Activated T-helper 1 cell treated with Interleukin-2 at 50 U/mL for 16 hours (primary cell): ENCODE data around the gene ACTN2.

ENCODE experiments used
- DNase-seq: peaks from one replicate; pipeline ENCODE4 v3.0.0-alpha.2; 2020; ENCODE audit warnings: low read depth

ACTN2 gene

DNA sequence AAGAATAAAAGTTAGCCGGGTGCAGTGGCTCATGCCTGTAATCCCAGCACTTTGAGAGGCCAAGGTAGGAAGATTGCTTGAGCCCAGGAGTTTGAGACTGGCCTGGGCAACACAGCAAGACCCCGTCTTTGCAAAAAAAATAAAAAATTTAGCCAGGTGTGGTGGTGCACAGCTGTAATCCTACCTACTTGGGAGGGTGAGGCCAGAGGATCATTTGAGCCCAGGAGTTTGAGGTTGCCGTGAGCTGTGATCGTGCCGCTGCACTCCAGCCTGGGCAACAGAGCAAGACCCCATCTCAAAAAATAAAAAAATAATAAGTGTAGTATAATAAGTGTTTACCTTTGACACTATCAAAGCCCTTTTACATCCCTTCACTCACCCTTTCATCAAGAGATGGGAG lies 5.0 kb downstream of the ACTN2 start:
- no peak for DNase-seq

DNA sequence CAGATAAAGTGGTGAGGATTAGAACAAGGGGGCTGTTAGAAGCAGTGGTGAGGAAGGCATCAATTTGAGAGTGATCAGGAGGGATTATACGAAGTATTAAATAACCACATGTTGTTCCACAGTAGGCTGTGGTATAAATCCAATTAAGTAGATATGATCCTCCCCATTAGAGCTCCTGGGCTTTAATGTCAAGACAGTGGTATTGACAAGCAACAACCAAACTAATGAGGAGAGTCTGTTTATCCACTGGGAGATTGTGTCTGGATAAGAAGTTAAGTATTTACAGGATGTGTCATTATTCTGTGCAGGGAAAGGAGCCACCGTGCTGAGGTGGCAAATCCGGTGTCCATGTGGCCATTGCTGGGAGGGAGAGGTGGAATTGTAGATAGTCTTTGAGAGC lies 5.8 kb downstream of the ACTN2 start:
- no peak for DNase-seq

DNA sequence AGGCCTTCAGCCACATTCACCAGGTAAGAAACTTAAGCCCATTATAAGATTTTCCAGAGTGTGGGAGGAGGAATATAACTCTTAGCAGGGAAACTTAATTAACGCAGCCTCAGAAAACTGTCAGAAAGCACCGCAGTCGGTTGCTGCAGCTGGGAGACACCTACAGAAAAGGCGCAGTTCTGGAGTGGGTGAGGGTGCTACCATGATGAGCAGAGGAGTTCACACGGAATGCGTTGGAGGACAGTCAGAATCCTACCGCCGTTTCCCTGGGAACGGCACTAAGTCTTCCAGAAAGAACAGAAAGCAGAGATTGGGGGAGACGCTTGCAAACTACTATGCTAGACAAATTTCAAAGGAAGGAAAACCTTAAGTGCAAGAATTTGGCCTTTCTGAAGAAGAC lies 6.4 kb downstream of the ACTN2 start:
- DNase-seq = no peak

DNA sequence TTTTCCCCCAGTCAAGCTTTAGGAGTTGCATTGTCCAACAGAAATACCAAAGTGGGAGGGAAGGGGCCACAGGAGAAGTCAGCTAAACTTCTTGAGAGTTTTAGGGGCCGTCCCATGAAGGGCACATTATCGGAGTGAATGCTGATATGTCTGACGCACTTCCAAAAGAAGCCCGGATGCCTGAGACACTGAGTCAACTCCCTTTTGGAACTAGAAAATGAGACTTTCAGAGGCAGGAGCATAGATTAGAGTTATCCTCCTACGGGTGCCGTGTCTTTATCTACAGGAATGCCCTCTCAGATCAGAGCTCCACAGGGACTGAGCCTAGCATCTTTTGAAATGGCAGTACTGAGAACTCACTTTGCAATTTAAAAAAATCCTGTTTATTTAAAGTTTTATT lies 13.1 kb downstream of the ACTN2 start:
- DNase-seq = no peak

DNA sequence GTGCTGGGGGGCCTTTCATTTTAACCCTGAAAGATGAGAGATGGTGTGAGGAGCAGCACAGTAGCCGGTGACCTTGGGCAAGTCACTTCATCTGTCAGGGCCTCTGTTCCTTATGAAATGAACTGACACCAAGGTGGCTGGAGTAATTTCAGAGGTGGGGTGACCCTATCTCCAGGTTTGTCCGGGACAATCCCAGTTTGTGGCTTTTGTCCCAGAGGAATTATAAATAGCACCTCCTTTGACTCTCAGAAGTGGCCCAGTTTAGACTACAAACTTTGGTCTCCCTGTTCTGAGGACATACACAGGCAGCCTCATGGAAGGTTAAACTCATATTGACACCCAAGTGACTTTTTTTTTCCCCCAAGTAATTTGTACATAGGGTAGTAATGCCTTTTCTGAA lies 14.6 kb downstream of the ACTN2 start:
- DNase-seq = no peak

DNA sequence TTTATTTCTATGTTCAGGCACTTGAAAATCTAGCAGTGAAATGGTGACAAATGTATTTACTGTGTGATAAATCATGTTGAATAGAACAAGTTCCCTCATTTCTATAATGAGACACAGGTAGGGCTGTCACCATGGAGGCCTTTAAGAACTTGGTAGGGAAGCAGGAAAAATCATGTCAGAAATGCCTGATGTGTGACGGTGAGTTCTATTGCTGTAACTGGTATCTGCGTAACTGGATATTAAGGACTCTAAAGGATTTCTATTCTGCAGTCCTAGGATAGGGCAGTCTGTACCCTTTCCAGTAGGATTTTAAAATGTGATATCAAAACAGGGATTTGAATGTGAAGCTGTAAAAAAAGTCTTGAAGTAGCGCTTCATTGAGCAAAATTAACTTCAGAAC lies 15.5 kb downstream of the ACTN2 start:
- no peak for DNase-seq

DNA sequence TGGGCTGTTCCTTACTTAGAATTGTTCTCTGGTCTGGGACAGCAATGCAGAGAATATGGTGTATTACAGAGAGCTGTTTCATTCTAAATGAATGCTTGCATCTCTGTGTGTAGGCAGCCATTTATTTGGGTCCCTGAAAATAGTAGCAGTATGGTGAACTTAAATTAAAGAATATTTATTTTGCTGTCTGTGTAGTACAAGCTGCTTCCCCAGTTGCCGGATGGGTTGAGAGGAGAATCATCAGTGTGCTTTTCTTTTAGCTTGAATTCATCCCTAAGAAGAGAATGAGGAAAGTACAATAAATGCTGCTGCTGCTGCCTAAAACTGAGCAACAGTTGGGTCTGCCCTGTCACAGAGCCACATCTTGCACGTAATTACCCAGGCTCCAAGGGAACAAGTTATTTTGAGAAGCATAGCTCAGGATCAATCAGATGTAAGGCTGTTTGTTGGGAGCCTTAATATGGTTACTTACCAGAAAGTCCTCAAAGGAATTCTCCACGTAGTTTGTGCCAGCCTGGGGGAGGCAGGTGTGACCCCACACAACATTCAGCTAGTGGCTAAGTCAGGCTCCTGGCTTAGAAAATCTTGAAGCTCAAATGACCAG lies 16.6 kb downstream of the ACTN2 start:
- no peak for DNase-seq

DNA sequence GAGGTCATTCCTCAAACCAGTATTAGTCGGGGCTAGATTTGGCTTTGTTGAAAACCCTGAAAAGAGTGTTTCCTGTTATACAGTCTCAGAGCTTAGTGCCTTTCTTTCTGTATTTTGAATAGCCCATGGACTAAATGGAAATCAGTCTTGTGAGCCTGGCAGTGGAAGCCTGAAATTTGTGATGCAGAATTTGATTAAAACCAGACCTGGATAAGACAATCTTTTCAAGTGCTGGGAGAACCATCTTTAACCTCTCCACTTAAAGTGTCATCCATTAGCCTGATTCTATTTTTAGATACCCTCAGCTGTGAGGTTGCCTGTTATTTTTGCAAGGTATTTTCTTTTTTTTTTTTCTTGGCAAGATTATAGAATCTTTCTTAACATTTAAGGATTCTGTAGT lies 19.5 kb downstream of the ACTN2 start:
- no peak for DNase-seq

DNA sequence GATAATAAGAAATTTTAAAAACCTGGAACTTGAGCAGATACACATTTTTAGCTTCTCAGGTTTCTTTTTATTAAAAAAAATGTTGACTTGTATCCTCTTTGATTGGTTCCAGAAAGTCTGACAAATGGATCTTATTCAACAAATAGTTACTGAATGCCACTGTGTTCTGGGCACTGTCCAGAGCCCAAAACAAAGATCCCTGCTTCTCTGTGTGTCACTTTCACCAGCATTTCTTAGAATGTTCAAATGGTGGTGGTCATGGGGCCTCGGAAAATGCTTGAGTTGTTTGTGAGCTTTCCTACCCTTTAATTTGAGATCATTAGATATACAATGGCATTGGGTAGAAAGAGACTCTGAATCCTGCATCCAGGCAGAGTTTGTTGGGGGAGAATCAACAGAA lies 19.9 kb downstream of the ACTN2 start:
- no peak for DNase-seq

DNA sequence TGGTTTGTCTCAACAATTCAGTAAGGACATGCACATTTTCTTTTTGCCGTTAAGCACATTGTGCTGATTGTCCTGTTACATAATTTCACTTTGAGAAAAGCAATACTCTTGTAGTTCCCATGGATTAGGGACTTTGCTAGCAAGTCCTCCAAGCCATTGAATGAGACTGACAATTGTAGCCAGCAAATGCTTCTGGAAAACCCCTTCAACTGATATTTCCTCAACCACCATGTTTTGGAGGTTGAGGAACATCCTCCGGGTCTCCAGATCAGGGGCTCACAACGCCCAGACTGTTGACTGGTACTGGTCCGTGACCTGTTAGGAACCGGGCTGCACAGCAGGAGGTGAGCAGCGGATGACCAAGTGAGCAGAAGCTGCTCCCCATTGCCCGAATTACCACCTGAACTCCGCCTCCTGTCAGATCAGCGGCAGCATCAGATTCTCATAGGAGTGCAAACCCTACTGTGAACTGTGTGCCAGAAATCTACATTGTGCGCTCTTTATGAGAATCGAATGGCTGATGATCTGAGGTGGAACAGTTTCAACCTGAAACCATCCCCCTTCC lies 24.1 kb downstream of the ACTN2 start:
- DNase-seq = no peak

DNA sequence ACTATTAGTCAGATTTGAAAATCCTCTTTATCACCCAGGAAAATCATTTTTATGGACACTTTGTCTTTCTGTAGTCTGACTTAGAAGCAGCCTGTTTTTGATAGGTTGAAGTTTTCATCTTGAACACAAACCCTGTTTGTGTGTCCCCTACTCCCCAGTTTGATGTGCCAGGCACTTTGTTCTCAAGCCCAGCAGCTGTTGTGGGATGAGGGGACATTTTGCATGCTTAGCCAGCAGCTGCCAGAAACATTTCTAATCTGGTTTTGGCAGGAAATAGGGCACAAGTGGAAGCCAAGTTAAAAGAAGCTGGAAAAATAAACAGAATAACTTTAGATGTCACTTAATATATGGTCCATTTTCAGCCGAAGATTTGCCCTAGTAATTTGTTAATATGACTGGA lies 29.9 kb downstream of the ACTN2 start:
- no peak for DNase-seq

DNA sequence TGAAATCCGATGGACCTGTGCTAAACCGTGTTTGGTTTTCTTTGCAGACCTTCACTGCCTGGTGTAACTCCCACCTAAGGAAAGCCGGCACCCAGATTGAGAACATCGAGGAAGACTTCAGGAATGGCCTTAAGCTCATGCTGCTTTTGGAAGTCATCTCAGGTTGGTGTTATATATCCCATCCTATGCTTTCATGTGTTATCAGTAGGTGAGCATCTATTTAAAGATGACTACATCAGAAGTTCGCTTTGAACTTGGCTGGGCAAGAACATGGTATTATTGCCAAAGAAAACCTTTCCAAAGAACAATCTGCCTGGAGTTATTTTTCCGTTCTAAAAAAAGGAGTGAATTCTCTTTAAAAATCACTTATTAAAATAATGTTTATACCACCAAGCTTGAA lies 31.5 kb downstream of the ACTN2 start:
- DNase-seq = no peak

DNA sequence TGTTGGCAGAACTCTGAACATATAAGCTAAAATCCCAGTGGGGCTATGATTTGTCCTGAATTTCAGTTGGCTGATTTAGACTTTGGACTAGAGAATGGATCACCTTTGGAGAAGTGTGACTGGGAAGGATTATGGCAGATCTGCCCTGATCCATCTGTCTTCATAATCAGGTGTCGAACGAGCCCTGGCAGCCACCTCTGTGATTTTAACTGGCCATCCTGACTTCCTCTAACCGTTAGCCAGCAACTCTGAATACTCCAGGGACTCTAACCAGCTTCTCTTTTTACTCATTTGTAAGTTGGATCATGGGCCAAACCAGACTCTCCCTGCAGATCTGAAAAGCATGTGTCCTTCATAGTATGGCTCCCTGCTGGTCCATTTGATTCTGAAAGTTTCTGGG lies 32.0 kb downstream of the ACTN2 start:
- no peak for DNase-seq

DNA sequence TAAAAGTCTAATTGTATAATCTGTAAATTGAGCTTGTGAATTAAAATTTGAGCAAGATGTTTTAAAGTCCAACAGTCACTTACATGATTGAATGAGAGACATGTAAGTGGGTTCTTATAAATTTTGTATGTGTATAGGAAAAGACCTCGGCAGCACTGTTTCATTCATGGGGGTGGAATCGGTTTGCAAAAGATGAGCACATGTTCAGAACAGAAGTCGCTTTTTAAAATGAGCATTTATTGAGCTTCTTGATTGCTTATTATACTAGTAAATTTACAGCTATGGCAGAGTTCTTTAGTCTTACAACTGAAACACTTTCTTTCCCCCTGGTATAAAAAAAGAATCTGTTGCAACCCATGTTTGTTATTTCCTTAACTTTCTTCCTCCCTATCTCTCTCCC lies 33.9 kb downstream of the ACTN2 start:
- DNase-seq = no peak

DNA sequence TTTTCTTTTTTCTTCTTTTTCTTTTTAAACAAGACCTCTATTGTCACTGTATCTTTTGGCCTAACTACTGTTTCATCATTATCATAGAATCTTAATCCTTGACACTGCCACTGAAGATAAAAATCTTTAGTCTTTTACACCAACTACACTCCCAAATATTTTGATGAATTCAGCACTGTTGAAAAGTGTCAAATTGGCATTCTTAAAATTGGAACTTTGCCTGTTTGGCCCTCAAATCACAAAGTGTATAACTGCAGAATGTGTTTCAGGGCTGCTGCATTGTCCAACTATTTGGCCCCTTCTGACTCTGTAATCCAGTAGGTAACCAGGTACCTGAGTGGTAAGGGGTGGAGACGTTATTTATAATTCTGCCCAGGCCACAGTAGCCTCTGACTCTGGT lies 34.3 kb downstream of the ACTN2 start:
- no peak for DNase-seq

DNA sequence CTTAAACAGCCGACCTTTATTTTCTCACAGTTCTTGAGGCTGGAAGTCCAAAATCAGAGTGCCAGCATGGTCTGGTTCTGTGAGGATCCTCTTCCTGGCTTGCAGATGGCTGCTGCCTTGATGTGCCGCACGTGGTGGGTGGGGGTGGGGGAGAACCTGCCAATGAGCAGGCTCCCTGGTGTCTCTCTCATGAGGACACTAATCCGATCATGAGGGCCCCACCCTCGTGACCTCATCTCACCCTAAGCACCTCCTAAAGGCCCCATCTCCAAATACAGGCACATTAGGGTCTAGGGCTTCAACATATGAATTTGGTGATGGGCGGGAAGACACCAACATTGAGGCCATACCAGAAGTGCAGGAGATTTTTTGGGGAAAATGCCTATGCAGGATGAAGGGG lies 37.8 kb downstream of the ACTN2 start:
- no peak for DNase-seq

DNA sequence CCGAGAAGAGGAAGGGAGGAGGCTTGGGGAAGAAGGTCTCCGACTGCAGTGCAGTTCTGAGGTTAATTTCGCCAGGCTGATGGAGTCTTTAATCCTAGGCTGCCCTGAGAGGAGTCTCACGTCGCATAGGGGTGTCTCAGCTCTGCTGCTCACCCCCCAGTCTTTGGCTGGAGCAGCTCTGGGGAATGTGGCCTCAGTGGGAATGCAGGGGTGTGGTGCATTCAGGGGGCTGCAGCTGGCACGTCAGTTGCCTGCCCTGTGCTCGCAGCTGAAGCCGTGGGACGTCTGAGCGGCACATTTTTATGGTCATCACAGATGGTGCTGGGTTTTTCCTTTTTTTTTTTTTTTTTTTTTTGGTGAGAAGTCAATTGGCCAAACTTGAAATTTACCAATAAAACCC lies 38.2 kb downstream of the ACTN2 start:
- DNase-seq = no peak

DNA sequence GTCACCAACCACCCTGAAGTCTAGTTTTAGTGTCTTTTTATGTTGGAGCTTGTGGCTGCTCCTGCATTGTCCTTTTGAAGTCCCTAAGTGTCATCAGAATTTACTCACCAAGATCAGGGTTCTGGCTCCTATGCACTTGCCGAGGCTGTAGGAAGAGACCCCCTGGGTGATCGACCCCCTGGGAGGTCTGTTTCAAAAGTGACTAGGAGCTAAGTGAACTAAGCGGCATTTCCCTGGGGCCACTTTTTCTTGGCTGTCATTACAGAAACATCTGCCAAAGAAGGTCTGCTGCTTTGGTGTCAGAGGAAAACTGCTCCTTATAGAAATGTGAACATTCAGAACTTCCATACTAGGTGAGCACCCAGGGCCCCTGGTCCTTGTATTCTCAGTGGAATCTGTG lies 39.4 kb downstream of the ACTN2 start:
- DNase-seq = no peak

DNA sequence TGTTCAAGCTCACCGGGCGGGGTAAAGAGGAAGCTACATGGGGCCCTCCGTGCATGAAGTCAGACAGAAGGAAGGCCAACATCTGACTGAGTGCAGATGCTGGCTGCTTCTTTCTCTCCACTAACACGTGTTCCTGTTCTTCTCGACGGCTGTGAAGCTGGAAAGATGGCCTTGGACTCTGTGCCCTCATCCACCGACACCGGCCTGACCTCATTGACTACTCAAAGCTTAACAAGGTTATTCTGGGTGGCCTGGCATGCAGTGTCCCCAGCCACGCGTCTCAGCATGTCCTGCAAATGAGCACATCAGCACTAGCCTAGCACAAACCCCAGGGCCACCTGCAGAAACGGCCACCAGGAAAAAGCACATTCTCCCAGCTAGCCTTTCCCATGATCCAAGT lies 41.2 kb downstream of the ACTN2 start:
- DNase-seq = no peak

DNA sequence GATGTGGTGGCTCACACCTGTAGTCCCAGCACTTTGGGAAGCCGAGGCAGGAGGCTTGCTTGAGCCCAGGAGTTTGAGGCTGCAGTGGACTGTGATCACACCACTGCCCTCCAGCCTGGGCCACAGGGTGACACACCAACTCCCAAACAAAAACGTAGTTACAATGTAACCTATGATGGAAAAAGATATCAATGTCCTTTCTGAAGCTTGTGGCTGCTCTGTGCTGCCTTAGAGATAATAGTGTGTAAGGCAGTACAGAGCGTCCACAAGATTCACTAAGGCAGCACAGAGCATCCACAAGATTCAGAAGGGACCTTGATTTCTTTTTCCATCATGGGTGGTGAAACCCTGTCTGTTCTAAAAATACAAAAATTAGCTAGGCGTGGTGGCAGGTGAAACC lies 42.5 kb downstream of the ACTN2 start:
- DNase-seq = no peak

DNA sequence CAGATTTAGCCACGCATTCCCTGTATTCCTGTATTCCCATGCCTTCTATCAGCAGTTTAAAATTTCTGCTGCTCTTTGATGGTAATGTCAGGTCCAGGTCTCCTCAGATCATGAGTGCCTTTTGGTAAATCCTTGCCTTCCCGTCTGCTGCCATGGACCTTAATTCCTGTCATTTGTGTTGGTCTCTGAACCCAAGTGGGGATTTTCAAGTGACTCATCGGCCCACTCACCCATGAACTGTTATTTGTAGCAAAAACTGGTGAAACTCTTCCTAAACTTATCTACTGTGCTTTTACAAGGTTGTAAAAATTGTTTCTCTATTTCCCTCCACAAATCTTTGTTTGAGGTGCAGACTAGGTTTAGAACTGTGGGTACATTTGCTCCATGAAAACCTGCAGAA lies 47.4 kb downstream of the ACTN2 start:
- DNase-seq = no peak

DNA sequence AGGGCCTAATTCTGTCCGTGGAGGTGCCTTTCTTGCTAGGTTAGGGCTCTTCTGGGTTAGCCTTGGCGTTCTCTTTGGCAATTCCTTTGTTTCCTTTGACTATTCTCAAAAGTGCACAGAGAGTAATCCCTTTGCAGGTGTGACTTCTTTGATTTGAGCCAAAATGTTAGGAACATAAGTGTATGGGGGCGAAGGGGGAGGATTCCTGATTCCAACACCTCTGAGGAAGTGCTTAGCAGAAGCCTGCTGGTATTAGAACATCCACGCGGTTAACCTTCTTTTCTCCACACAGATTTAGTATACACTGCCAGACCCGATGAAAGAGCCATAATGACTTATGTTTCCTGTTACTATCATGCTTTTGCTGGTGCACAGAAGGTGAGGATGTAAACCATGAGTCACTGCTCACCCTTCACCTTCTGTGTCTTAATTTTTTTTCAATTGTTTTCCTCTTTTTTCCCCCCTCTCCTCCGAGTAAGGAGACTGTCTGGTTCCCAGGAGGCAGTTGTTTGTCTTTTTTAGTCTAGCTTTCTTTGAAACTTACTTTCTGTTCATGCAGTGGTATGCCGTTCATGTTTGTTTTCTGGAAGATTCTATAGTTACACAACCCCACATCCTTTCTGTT lies 48.0 kb downstream of the ACTN2 start:
- no peak for DNase-seq

DNA sequence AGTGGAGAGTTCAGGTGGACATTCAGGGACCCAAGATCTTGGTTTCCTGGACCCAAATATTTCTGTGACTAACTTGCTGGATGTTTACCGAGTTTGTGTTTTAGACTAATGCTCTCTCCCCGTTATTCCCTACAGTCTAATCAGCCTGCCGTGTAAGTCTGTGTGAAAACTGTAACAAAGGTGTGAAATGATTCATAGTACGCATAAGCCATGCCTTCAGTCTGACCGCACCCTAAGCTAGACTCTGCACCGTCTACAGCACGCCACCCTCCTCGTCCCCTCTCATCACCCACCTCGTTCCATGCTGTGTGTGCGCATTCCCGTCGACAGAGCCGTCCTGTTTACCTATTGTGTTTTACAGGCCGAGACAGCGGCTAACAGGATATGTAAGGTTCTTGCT lies 50.5 kb downstream of the ACTN2 start:
- no peak for DNase-seq

DNA sequence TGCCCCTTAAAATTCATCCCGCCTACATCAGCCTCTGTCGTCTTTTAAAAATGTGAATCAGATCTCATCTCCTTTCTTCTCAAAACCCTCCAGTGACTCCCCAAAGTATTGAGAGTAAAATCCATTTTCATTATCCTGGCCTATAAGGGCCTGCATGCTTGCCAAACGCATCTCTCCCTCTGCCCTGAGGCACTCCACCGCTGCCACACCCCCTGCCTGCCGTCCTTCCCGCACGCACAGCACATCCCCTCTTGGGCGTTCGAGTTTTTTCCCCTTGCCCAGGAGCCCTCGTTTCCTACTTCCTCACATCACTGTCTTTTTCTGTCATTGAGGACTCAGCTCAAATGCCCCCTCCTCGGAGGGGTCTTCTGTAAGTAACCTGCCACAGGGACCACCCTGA lies 55.5 kb downstream of the ACTN2 start:
- DNase-seq = no peak
